ENCODE results near the gene SCP2.
"Not testable (repeated sequence)": the region's sequence is repeated elsewhere in the genome, so short reads cannot be mapped to it uniquely, and the experiment has no call there.

GRCh38 chr1:53006612-53007011, 79.5 kb downstream of the SCP2 start:
- not testable (repeated sequence) for TF ChIP-seq CTCF (IDR thresholded peaks at IDR 0.05; ENCODE audit: low read depth, low read length, poor library complexity, severe bottlenecking); EZH2phosphoT487 (IDR thresholded peaks at IDR 0.05; ENCODE audit: borderline replicate concordance, low read length)

Measured in DOHH2 (cell line).